HUES6 (cell line): ENCODE data around the gene TNNI2.
A peak's percentile ranks its signal among the peaks of the same experiment; 100 is the strongest.

ENCODE experiments used
- H3K27ac ChIP-seq: 2 replicates; pipeline ENCODE4 v1.7.0; 2013; ENCODE audit warnings: low read depth, mild to moderate bottlenecking, low read length, inconsistent platforms
- H3K27me3 ChIP-seq: 2 replicates; pipeline ENCODE4 v1.6.1; 2013; ENCODE audit warnings: low read length; ENCODE audit not compliant: control insufficient read depth, insufficient read depth
- H3K36me3 ChIP-seq: 2 replicates; pipeline ENCODE4 v1.6.1; 2013; ENCODE audit warnings: low read length; ENCODE audit not compliant: control insufficient read depth, insufficient read depth
- H3K4me1 ChIP-seq: 2 replicates; pipeline ENCODE4 v1.6.1; 2013; ENCODE audit warnings: low read length; ENCODE audit not compliant: control insufficient read depth, insufficient read depth
- H3K4me3 ChIP-seq: 2 replicates; pipeline ENCODE4 v1.5.1; 2013; ENCODE audit warnings: low read depth, low read length
- H3K9ac ChIP-seq: one replicate; pipeline ENCODE4 v1.6.1; 2013; ENCODE audit warnings: mild to moderate bottlenecking, low read length
- H3K9me3 ChIP-seq: 2 replicates; pipeline ENCODE4 v1.6.1; 2013; ENCODE audit warnings: low read depth, low read length; ENCODE audit not compliant: control insufficient read depth, insufficient read depth

TNNI2 gene

DNA sequence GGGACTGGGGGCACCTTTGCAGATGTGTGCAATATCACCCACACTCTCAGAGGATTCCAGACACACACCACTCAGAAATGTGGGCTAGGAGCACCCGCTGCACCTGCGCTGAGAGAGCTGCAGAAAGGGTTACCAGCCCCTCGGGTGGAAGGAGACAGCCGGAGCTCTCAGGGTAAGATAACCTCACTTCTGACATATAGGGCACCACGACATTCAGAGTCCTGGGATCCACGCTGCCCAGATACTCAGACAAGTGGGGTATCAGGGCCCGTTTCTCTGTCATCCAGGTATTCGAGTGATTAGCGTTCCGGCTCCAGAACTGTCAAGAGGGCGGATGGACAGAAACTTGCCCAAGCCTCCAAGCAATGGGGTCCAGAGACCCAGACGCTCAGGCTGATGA is 10.2 kb upstream of the TNNI2 start:
- H3K9ac ChIP-seq: no peak overlapping the region
- H3K36me3 ChIP-seq: no peaks in the 10 kb centered on the region
- H3K4me1 ChIP-seq: peaks cover 13% of the 10 kb centered on the region
- H3K9me3 ChIP-seq: no peaks in the 10 kb centered on the region
- H3K27ac ChIP-seq: no peak overlapping the region
- H3K4me3 ChIP-seq: no peak overlapping the region
- H3K27me3 ChIP-seq: peaks cover 8% of the 10 kb centered on the region; the same call in 1 of the 2 replicates

DNA sequence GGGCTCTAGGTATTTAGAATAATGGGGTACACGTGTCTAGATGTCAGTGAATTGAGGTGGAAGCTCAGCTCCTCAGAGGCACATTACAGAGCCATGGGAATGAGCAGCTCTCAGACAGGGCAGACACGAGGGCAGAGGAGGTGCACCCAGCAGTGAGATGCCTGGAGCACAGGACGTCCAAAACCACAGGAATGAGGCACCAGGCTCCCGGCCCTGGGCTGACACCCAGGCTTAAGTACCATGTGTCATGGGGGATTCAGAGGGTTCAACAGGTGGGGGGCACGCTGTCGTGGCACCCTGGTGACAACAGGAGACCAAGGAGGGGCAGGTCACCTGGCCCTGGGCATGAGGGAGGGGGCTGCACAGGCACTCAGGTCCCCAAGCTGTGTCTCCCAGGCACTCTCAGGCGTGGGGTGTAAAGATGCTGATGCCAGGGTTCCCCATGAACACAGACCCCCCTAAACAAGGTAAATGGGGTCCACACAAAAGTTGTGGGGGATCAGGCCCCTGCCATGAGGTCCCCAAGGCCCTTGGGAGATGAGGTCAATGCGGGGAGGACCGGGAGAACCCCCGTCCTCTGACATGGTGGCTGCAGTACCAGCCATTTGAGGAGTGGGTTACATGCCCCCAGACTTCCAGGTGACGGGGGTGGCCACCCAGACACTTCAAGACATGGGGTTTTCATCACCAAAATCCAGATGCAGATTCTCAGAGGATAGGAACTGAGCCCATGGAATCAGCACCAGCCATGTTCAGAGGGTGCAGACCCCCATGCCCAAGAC is 9.6 kb upstream of the TNNI2 start:
- H3K9ac ChIP-seq: no peak overlapping the region
- no peaks in the 10 kb centered on the region for H3K36me3 ChIP-seq
- H3K9me3 ChIP-seq: no peaks in the 10 kb centered on the region
- H3K27me3 ChIP-seq: peaks cover 10% of the 10 kb centered on the region; the same call in 1 of the 2 replicates
- no peak overlapping the region for H3K27ac ChIP-seq
- no peak overlapping the region for H3K4me3 ChIP-seq
- H3K4me1 ChIP-seq: peaks cover 13% of the 10 kb centered on the region

DNA sequence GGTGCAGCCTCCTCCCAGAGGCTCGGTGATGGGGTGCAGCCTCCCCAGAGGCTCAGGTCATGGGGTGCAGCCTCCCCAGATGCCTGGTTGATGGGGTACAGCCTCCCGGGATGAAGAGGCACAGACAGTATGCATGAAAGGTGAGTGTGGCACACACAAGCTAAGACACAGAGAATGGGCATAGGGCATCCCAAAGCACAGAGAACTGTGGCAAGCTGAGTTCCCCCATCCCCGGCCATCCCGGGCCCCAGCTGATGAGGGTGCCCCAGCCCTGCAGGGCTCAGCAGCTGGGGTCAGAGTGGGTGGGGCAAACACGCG is 8.8 kb upstream of the TNNI2 start:
- H3K4me3 ChIP-seq: no peak overlapping the region
- H3K27me3 ChIP-seq: peaks cover 10% of the 10 kb centered on the region; the same call in 1 of the 2 replicates

DNA sequence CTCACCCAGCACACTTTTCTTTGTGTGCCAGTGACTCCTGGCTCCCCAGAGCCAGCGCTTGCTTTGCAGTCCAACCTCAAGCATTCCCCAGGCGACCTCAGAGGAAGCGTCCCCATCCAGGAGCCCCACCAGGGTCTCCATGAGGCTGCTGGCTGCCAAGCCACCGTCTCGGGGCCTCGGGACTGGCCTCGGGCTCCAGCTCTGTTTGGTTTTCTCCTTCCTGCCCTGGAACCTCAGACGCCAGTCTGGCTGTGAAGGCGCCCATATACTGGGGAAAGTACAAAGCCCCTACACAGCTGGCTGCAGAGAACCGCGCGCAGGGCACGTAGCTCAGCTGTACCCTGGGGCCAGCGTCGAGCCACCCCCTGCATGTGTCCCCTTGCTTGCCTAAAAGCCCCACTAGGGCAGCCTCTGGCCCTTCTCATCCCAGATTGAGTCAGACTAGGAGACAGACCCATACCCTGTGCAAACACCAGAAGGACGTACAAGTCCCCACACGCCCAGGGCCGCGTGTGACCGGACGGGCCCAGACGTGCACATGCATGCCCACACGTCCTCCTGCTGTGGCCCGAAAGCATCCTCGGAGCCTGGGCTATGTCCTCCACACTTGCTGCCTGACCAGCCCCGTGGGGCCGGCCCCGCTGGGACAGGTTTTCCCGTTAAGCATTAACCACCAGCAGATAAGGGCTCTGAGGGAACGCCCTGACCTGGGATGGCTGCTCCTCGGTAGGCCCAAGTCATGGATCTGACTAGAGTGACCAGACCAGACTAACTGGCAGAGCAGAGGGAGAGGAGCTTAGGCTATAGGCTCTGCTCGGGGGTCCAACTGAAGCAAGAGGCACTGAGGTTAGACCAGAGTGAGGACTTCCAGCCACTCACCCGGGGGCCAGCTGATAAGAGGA is 8.2 kb upstream of the TNNI2 start:
- no peak overlapping the region for H3K4me3 ChIP-seq
- peaks cover 10% of the 10 kb centered on the region for H3K4me1 ChIP-seq
- H3K27me3 ChIP-seq: peaks cover 10% of the 10 kb centered on the region; the same call in 1 of the 2 replicates
- H3K9ac ChIP-seq: no peak overlapping the region
- no peaks in the 10 kb centered on the region for H3K36me3 ChIP-seq
- no peaks in the 10 kb centered on the region for H3K9me3 ChIP-seq
- H3K27ac ChIP-seq: no peak overlapping the region

More for the DNA sequence above, 8.8 kb upstream of the TNNI2 start:
- Histone ChIP-seq H3K9me3 (no peaks in the 10 kb centered on the region), H3K27ac (no peak overlapping the region), H3K4me1 (peaks cover 13% of the 10 kb centered on the region), H3K9ac (no peak overlapping the region), H3K36me3 (no peaks in the 10 kb centered on the region)

DNA sequence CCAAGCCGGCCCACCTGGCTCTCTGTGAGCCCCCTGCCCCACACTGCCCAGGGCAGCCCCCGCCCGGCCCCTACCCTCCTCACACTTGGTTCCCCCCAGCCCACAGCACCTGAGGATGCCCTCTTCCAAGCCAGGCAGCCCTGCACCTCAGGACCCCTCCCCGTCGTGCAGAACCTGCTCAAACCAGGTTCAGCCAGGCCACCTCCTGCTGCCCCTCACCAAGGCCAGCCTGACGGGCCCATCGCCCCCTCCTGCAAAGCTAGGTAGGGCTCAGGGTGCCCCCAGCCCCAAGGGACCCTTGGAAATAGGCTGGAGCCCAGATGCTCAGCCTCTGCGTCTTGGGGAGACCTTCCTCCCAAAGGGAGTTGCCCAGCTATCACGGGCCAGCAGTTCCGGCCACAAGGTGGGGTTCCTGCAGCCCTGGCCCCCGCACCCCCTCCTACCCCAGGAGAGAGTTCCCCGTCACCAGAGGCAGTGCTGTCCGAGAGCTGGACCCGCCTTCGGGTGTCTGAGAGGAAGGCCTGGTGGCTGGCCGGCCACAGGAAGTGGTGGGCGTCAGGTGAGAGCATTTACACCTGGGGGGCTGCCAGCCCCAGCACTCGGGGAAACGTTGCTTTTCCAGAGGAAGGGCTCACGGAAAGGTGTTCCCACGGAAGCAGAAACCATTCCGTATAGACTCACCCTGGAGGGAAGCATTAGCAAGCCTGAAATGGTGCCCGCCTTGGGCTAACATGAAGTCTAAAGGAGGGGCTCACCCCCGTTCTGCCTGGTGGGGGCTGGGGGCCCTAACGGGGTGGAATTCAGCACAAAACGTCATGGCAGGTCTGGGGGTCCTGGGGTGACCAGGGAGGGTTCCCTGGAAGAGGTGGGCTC is 7.2 kb upstream of the TNNI2 start:
- Histone ChIP-seq H3K4me3 (peak overlapping the region; percentile 54; the same call in 1 of the 2 replicates), H3K27ac (no peak overlapping the region), H3K27me3 (peaks cover 10% of the 10 kb centered on the region; the same call in 1 of the 2 replicates), H3K9me3 (no peaks in the 10 kb centered on the region), H3K4me1 (peaks cover 10% of the 10 kb centered on the region), H3K36me3 (no peaks in the 10 kb centered on the region), H3K9ac (no peak overlapping the region)

DNA sequence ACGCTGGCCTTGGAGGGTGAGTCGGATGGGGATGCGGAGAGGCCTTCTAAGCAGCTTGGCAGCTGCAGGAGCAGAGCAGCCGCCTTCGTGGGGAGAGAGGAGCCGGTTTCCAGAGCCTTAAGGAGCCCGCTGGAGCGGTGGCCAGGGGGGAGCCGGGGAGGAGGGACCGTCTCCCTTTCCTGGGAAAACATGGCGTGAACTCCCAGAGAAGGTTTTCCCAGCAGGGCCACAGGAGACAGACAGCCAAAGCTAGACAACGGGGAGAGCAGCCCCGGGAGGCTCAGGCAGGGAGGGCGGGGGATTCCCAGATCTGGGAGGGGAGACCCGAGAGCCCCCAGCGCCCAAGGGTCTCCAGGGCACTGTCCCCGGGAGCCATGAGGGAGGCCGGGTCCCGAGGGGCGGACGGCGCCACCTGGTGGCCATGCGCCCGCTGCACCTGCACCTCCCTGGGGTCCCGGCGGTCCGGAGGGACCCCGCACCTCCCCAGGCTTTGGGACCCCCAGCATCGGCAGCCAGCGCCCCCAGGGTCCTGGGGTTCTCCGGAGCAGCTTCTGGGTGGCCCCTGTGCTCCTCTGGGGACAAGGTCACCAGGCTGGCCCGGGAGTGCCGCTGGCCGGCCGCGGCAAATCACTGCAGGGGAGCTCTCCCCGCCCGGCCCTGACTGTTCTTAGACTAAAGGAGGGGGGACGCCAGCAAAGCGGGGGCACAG is 6.4 kb upstream of the TNNI2 start:
- Histone ChIP-seq H3K9ac (no peak overlapping the region), H3K27me3 (peaks cover 10% of the 10 kb centered on the region; the same call in 1 of the 2 replicates), H3K4me1 (peaks cover 10% of the 10 kb centered on the region), H3K4me3 (peak overlapping the region; percentile 54), H3K27ac (no peak overlapping the region), H3K9me3 (no peaks in the 10 kb centered on the region), H3K36me3 (no peaks in the 10 kb centered on the region)

DNA sequence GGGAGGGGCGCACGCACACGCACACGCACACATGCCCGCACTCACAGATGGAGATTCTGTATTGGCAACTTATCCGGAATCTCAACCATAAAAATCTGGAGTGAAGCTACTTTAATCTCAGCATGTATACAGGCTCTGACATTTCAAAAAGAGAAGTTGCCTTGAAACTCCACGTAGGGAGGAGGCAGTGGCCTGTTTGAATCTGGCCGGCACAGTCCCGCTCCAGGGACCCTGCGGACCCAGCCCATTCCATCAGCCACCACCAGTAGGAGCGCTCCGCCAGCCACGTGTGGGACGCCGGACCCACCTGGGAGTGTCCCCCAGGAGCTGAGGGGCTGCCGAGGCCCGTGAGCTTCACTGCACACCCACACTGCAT is 5.9 kb upstream of the TNNI2 start:
- H3K4me1 ChIP-seq: peaks cover 10% of the 10 kb centered on the region
- no peak overlapping the region for H3K9ac ChIP-seq

DNA sequence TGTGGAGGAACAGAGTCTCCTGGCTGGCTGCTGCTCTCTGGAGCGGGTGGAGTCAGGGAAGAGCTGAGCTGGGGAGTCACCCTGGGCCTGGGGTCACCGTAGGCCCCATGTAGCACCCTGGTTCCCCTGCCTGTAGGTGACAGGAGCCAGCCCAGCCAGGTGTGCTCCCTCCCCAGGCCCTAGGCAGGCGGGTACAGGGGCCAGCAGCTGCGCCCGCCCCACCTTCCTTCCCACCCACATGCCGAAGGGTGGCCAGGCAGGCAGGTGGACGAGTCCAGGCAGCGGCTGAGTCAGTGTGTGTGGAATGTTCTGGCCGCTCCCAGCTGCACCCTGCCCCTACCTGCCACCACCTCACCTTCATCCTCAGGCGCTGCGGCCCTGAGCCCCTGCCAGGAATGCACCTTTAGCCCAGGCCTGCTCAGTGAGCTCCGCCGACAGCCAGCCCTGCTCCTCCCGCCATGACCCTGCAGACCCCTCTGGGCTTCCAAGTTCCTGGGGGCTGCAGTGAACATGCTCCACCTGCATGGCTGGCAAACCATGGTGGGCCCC is 4.6 kb upstream of the TNNI2 start:
- H3K9me3 ChIP-seq: no peaks in the 10 kb centered on the region
- no peaks in the 10 kb centered on the region for H3K36me3 ChIP-seq
- no peak overlapping the region for H3K9ac ChIP-seq
- peaks cover 10% of the 10 kb centered on the region; the same call in 1 of the 2 replicates for H3K27me3 ChIP-seq
- no peak overlapping the region for H3K4me3 ChIP-seq
- H3K4me1 ChIP-seq: peaks cover 10% of the 10 kb centered on the region
- no peak overlapping the region for H3K27ac ChIP-seq

More for the DNA sequence above, 5.9 kb upstream of the TNNI2 start:
- H3K4me3 ChIP-seq: peak overlapping the region; percentile 54
- H3K27me3 ChIP-seq: peaks cover 10% of the 10 kb centered on the region; the same call in 1 of the 2 replicates
- no peaks in the 10 kb centered on the region for H3K9me3 ChIP-seq
- no peaks in the 10 kb centered on the region for H3K36me3 ChIP-seq
- H3K27ac ChIP-seq: no peak overlapping the region

DNA sequence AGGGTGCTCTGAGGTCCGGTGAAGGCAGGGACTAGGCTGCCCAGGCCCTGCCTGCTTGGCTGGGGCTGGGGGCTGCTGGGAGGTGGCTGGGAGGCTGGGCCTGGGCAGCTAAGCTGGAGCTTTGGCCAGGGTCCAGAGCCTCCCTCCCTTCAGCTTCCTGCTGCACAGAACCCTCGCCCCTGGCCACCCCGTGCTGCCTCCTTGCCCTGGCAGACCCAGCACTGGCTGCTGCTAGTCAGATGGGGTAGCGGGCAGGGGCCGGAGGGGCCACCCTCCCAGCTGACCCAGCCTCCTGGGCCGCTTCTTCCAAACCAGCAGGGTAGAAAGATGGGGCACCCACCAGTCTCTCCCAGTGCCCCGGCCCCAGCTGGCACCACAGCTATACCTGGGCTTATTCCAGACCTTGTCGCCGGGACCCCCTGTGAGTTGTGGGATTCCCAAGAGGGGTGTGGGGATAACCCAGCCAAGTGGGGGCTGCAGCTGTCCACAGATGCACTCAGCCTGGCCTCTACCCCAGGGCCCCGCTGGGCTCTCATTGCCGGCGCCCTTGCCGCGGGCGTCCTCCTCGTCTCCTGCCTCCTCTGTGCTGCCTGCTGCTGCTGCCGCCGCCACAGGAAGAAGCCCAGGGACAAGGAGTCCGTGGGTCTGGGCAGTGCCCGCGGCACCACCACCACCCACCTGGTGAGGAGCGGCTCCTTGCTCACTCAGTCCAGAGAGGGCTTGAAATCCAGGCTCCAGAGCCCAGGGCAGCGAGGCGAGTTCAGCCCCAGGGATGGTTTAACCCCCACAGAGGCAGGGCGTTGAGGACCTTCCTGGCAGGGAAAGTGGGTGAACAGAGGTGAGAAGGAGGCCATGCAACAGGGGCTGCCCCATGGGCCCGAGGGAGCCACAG is 3.8 kb upstream of the TNNI2 start, which contains the start of gene SYT8:
Gene SYT8 (plus strand): TSS at position 212 of the 892 bp plus-strand sequence. CDS start 116 bp downstream, at position 328.
- Histone ChIP-seq H3K36me3 (no peaks in the 10 kb centered on the region), H3K4me3 (no peak within 1 kb of the TSS), H3K9me3 (no peaks in the 10 kb centered on the region), H3K4me1 (peaks cover 10% of the 10 kb centered on the region), H3K9ac (no peak within 1 kb of the TSS), H3K27ac (no peak within 1 kb of the TSS), H3K27me3 (peaks cover 10% of the 10 kb centered on the region; the same call in 1 of the 2 replicates)
